H9 (cell line): Measurements from ENCODE around the gene ARL17A. TPM values are rescaled to one million over a fixed set of nuclear protein-coding genes. Genes with fewer than 3 reads are reported as not detected.
"Not testable (repeated sequence)": the region's sequence is repeated elsewhere in the genome, so short reads cannot be mapped to it uniquely, and the experiment has no call there.

Experiments
- DNase-seq: peaks from one replicate; pipeline ENCODE4 v3.0.0-alpha.2; 2017
- H2AFZ ChIP-seq: one replicate; pipeline ENCODE4 v1.6.1; 2013; ENCODE audit warnings: mild to moderate bottlenecking, low read length, control low read depth, moderate library complexity
- H2AK5ac ChIP-seq: 2 replicates; pipeline ENCODE4 v1.6.1; 2013; ENCODE audit warnings: low read length, control low read depth, mixed read lengths; ENCODE audit not compliant: insufficient read length
- H2BK120ac ChIP-seq: one replicate; pipeline ENCODE4 v1.6.1; 2013; ENCODE audit warnings: low read depth, mild to moderate bottlenecking, low read length, control low read depth, inconsistent platforms; ENCODE audit not compliant: poor library complexity, severe bottlenecking
- H2BK12ac ChIP-seq: 2 replicates; pipeline ENCODE4 v1.6.1; 2013; ENCODE audit warnings: low read length, control low read depth, mixed read lengths, low read depth; ENCODE audit not compliant: insufficient read length
- H2BK15ac ChIP-seq: 2 replicates; pipeline ENCODE4 v1.6.1; 2013; ENCODE audit warnings: low read depth, low read length, control low read depth
- H2BK20ac ChIP-seq: one replicate; pipeline ENCODE4 v1.6.1; 2013; ENCODE audit warnings: low read depth, mild to moderate bottlenecking, low read length, control low read depth, inconsistent platforms; ENCODE audit not compliant: poor library complexity, severe bottlenecking
- H2BK5ac ChIP-seq: 2 replicates; pipeline ENCODE4 v1.6.1; 2013; ENCODE audit warnings: low read length, control low read depth, mixed read lengths; ENCODE audit not compliant: insufficient read length
- H3K14ac ChIP-seq: 2 replicates; pipeline ENCODE4 v1.6.1; 2013; ENCODE audit warnings: low read length, control low read depth; ENCODE audit not compliant: insufficient read depth
- H3K18ac ChIP-seq: 2 replicates; pipeline ENCODE4 v1.6.1; 2013; ENCODE audit warnings: low read depth, mild to moderate bottlenecking, mixed read lengths, low read length, control low read depth; ENCODE audit not compliant: insufficient read length
- H3K23ac ChIP-seq: 2 replicates; pipeline ENCODE4 v1.6.1; 2013; ENCODE audit warnings: low read length, control low read depth, mixed read lengths, low read depth; ENCODE audit not compliant: insufficient read length
- H3K23me2 ChIP-seq: 2 replicates; pipeline ENCODE4 v1.6.1; 2013; ENCODE audit warnings: low read depth, mild to moderate bottlenecking, mixed read lengths, low read length, control low read depth; ENCODE audit not compliant: insufficient read length, poor library complexity, severe bottlenecking
- H3K27ac ChIP-seq: 2 replicates; pipeline ENCODE4 v1.5.1; 2013; ENCODE audit warnings: low read length, control low read depth, mixed read lengths, low read depth; ENCODE audit not compliant: insufficient read length
- H3K27me3 ChIP-seq: 2 replicates; pipeline ENCODE4 v1.6.1; 2013; ENCODE audit warnings: low read length, control low read depth, inconsistent platforms; ENCODE audit not compliant: insufficient read depth
- H3K4ac ChIP-seq: 2 replicates; pipeline ENCODE4 v1.6.1; 2013; ENCODE audit warnings: low read depth, mild to moderate bottlenecking, control low read depth, inconsistent platforms, low read length, moderate library complexity
- H3K4me1 ChIP-seq: 2 replicates; pipeline ENCODE4 v1.6.1; 2013; ENCODE audit warnings: low read length, control low read depth, inconsistent platforms; ENCODE audit not compliant: insufficient read depth
- H3K4me2 ChIP-seq: 2 replicates; pipeline ENCODE4 v1.6.1; 2013; ENCODE audit warnings: low read length, control low read depth, mixed read lengths; ENCODE audit not compliant: insufficient read length, insufficient read depth
- H3K56ac ChIP-seq: 2 replicates; pipeline ENCODE4 v1.6.1; 2013; ENCODE audit warnings: low read depth, mild to moderate bottlenecking, mixed read lengths, low read length, control low read depth; ENCODE audit not compliant: insufficient read length
- H3K79me1 ChIP-seq: 2 replicates; pipeline ENCODE4 v1.6.1; 2013; ENCODE audit warnings: low read depth, mild to moderate bottlenecking, moderate library complexity, low read length, control low read depth, inconsistent platforms; ENCODE audit not compliant: insufficient read depth, poor library complexity, severe bottlenecking
- H3K79me2 ChIP-seq: 2 replicates; pipeline ENCODE4 v1.6.1; 2013; ENCODE audit warnings: low read length, control low read depth, inconsistent platforms; ENCODE audit not compliant: insufficient read depth
- H3K9ac ChIP-seq: 2 replicates; pipeline ENCODE4 v1.6.1; 2013; ENCODE audit warnings: low read length, control low read depth, mixed read lengths; ENCODE audit not compliant: insufficient read length; ENCODE audit errors: extremely low read depth
- H3K9me3 ChIP-seq: one replicate; pipeline ENCODE4 v1.6.1; 2013; ENCODE audit warnings: low read depth, low read length, inconsistent platforms; ENCODE audit not compliant: control insufficient read depth
- H3T11ph ChIP-seq: one replicate; pipeline ENCODE4 v1.6.1; 2013; ENCODE audit warnings: mild to moderate bottlenecking, low read length, control low read depth, inconsistent platforms
- H4K20me1 ChIP-seq: one replicate; pipeline ENCODE4 v1.6.1; 2013; ENCODE audit not compliant: control insufficient read depth, insufficient read length, insufficient read depth
- H4K5ac ChIP-seq: 2 replicates; pipeline ENCODE4 v1.6.1; 2013; ENCODE audit warnings: low read depth, mild to moderate bottlenecking, mixed read lengths, low read length, control low read depth; ENCODE audit not compliant: insufficient read length
- H4K8ac ChIP-seq: replicated peaks from 2 replicates; pipeline ENCODE4 v1.6.1; 2013; ENCODE audit warnings: low read length, control low read depth, mixed read lengths, low read depth; ENCODE audit not compliant: insufficient read length
- H4K91ac ChIP-seq: 2 replicates; pipeline ENCODE4 v1.6.1; 2013; ENCODE audit warnings: low read depth, mild to moderate bottlenecking, moderate library complexity, mixed read lengths, low read length, control low read depth; ENCODE audit not compliant: insufficient read length
- H3K27ac Mint-ChIP-seq, 3 experiments: 2 replicates in 2 of 3; 3 replicates in 1 of 3; pipeline ENCODE4 v1.8.0; 2020 to 2021; ENCODE audit warnings: mixed read lengths in 3 of 3, mild to moderate bottlenecking in 1 of 3, moderate library complexity in 1 of 3
- H3K27me3 Mint-ChIP-seq: 2 replicates; pipeline ENCODE4 v1.8.0; 2021; ENCODE audit warnings: low read depth, mild to moderate bottlenecking, moderate library complexity, mixed read lengths
- H3K36me3 Mint-ChIP-seq, 3 experiments: 2 replicates in 2 of 3; 3 replicates in 1 of 3; pipeline ENCODE4 v1.8.0; 2020 to 2021; ENCODE audit warnings: low read depth in 3 of 3, mixed read lengths in 3 of 3; ENCODE audit not compliant: insufficient read depth in 1 of 3
- H3K4me1 Mint-ChIP-seq, 2 experiments: 2 replicates each; pipeline ENCODE4 v1.8.0; 2020; ENCODE audit warnings: mixed read lengths in 2 of 2
- H3K4me3 Mint-ChIP-seq, 2 experiments: 2 replicates in 1 of 2; 3 replicates in 1 of 2; pipeline ENCODE4 v1.8.0; 2020 to 2021; ENCODE audit warnings: mild to moderate bottlenecking in 2 of 2, mixed read lengths in 2 of 2, moderate library complexity in 1 of 2
- H3K9me3 Mint-ChIP-seq, 2 experiments: 2 replicates in 1 of 2; 3 replicates in 1 of 2; pipeline ENCODE4 v1.8.0; 2020; ENCODE audit warnings: mild to moderate bottlenecking in 2 of 2, mixed read lengths in 2 of 2, moderate library complexity in 1 of 2
- WGBS: extraction: QIAGEN DNeasy Blood & Tissue Kit; methylation state at CpG from one replicate; pipeline ENCODE4 v1.1.7; 2013; ENCODE audit warnings: missing lambda C conversion rate, low lambda C conversion rate, mixed read lengths; ENCODE audit not compliant: insufficient read length; ENCODE audit errors: extremely low coverage; 5-methylcytosine and 5-hydroxymethylcytosine counted together
- total RNA-seq: library from RNA; stranded (reverse); gene quantifications from 2 replicates; pipeline ENCODE4 v1.2.1, GENCODE V29; 2021

Gene ARL17A
- total RNA-seq, 1 experiment from 2014 or later: 12.2 TPM

GRCh38 chr17:46617121-46617520, 37.6 kb upstream of the ARL17A start:
- not testable (repeated sequence) for H3K14ac ChIP-seq, H3K4ac ChIP-seq, H2BK20ac ChIP-seq, DNase-seq, H3K4me1 ChIP-seq, H2AFZ ChIP-seq, H3K56ac ChIP-seq, H3K4me2 ChIP-seq, H3K9me3 ChIP-seq, H3K27ac ChIP-seq, H3K79me2 ChIP-seq, H3K23me2 ChIP-seq, H3K27me3 ChIP-seq, H2AK5ac ChIP-seq, H3K23ac ChIP-seq, H4K8ac ChIP-seq, H3K9me3 Mint-ChIP-seq, H2BK5ac ChIP-seq, H2BK15ac ChIP-seq, H2BK12ac ChIP-seq, H3K36me3 Mint-ChIP-seq, H4K20me1 ChIP-seq, H3T11ph ChIP-seq, H3K79me1 ChIP-seq, H3K4me3 Mint-ChIP-seq, H3K9ac ChIP-seq, H3K27ac Mint-ChIP-seq, H3K4me1 Mint-ChIP-seq, H2BK120ac ChIP-seq, H3K27me3 Mint-ChIP-seq, H3K18ac ChIP-seq, H4K5ac ChIP-seq, H4K91ac ChIP-seq
- no CpG with 5 or more reads among the region's 3 CpGs for WGBS

- H3K14ac ChIP-seq, H3K27ac ChIP-seq, H3K9me3 Mint-ChIP-seq, H3K18ac ChIP-seq, H3K4me3 Mint-ChIP-seq, H3K9me3 ChIP-seq, H3K9ac ChIP-seq, H3K23me2 ChIP-seq, H3K4me1 Mint-ChIP-seq, H4K5ac ChIP-seq, H3K4me2 ChIP-seq, H3K4me1 ChIP-seq, H3K36me3 Mint-ChIP-seq, H2BK12ac ChIP-seq, H2AFZ ChIP-seq, H2BK120ac ChIP-seq, H3T11ph ChIP-seq, H2AK5ac ChIP-seq, H2BK20ac ChIP-seq, H3K56ac ChIP-seq, H2BK5ac ChIP-seq, H3K27ac Mint-ChIP-seq, H3K23ac ChIP-seq, H3K4ac ChIP-seq, DNase-seq, H4K8ac ChIP-seq, H3K79me1 ChIP-seq, H3K27me3 Mint-ChIP-seq, H4K91ac ChIP-seq, H3K27me3 ChIP-seq, H3K79me2 ChIP-seq, H2BK15ac ChIP-seq, H4K20me1 ChIP-seq: not testable (repeated sequence)
- whole genome bisulfite sequencing: no CpG with 5 or more reads among the region's 1 CpG
Measured at GRCh38 chr17:46613876-46614275, 34.4 kb upstream of the ARL17A start.
